ENCODE results near the gene SERTAD3. TPM values are rescaled to one million over a fixed set of nuclear protein-coding genes. Genes with fewer than 3 reads are reported as not detected.

The SERTAD3 gene
- total and polyA plus RNA-seq, 2 experiments from 2014 or later, result 44.4 to 73.8 TPM

DNA sequence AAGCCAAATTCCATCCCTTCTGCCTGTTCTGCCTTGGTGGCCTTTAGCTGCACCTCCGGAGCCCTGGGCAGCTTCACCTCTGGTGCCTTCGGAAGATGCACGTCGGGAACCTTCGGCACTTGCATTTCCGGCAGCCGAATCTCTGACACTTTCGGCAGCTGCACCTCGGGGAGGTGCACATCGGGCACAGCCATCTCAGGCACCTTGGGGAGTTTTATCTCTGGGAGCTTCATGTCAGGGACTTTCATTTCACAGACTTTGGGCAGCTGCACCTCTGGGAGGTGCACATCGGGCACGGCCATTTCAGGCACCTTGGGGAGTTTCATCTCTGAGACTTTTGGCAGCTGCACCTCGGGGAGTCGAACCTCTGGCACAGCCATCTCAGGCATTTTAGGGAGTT, 48.2 kb downstream of the SERTAD3 start:
- no peak overlapping the region for H3K4me3 ChIP-seq
- H3K9me3 ChIP-seq (ENCODE audit: low read depth), result no peaks in the 10 kb centered on the region
- H3K4me1 ChIP-seq (ENCODE audit: low read depth), result no peaks in the 10 kb centered on the region
- TF ChIP-seq, protein P1, sequence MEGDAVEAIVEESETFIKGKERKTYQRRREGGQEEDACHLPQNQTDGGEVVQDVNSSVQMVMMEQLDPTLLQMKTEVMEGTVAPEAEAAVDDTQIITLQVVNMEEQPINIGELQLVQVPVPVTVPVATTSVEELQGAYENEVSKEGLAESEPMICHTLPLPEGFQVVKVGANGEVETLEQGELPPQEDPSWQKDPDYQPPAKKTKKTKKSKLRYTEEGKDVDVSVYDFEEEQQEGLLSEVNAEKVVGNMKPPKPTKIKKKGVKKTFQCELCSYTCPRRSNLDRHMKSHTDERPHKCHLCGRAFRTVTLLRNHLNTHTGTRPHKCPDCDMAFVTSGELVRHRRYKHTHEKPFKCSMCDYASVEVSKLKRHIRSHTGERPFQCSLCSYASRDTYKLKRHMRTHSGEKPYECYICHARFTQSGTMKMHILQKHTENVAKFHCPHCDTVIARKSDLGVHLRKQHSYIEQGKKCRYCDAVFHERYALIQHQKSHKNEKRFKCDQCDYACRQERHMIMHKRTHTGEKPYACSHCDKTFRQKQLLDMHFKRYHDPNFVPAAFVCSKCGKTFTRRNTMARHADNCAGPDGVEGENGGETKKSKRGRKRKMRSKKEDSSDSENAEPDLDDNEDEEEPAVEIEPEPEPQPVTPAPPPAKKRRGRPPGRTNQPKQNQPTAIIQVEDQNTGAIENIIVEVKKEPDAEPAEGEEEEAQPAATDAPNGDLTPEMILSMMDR (IDR thresholded peaks at IDR 0.05; ENCODE audit: low read depth, low read length), result no peak
- no peak overlapping the region for H3K27ac ChIP-seq
- no peak for DNase-seq (ENCODE audit: low read depth in 1 of 2, low spot score in 1 of 2)
- H3K27me3 ChIP-seq, result no peaks in the 10 kb centered on the region
- no peaks in the 10 kb centered on the region for H3K36me3 ChIP-seq

DNA sequence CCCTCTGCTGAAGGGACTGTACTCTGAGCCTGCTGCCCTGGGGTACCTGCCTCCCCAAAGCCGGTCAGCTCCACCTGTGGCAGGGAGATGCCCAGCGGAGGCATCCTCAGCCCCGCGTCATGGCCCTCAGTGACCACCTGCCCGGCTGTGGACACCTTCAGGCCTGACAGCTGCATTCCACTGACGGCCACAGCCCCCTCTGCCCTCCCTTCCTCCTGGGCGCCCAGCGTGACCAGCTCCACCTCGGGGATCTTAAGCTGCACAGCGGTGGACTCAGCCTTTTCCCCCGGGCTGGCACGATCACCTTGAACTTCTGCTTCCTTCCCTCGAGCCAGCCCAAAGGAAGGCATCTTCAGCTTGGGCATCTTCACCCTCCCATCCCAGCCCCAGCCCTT, 49.3 kb downstream of the SERTAD3 start:
- DNase-seq (ENCODE audit: low read depth in 1 of 2, low spot score in 1 of 2), result no peak
- no peaks in the 10 kb centered on the region for H3K9me3 ChIP-seq (ENCODE audit: low read depth)
- H3K4me1 ChIP-seq (ENCODE audit: low read depth), result no peaks in the 10 kb centered on the region
- H3K36me3 ChIP-seq, result no peaks in the 10 kb centered on the region
- H3K27me3 ChIP-seq, result no peaks in the 10 kb centered on the region
- H3K4me3 ChIP-seq, result no peak overlapping the region
- no peak overlapping the region for H3K27ac ChIP-seq
- TF ChIP-seq, protein P1 (IDR thresholded peaks at IDR 0.05; ENCODE audit: low read depth, low read length), result no peak

DNA sequence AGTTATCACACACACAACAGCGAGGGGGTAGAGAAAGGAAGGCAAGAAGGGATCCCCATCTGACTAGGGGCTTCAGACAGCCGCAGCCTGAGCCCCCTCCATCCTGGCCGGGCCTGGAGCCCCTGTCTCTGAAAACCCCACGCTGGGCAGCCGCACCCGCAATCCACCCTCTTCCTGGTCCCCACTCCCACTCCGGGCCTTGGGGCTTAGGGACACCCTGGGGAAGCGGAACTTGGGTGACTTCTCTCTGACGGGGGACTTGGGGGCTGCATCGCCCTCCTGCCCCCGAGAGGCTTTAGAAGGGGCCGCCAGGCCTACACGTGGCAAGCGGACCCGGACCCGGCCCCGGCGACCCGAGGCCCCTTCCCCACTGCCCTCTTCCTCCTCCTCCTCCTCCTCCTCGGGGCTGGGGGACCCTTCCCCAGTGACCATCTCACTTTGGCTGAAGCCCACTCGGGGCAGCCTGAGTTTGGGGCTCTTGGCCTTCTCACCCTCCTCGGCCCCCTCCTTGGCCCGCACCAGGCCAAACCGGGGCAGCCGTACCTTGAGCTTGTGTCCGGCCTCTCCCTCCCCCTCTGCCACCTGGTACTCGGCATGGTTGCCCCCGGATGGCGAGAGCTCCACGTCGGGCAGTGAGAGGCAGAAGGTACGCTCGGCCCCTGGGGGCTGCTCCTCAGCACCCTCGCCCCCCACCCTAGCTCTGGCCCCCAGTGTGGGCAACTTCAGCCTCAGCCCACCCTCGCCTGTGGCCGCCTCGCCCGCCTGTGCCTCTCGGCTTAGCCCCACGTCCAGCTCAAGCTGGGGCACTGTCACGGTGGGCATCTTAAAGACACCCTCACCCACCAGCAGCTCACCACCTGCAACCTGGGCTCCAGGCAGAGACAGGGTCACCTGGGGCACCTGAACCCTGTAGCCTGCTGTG, 50.0 kb downstream of the SERTAD3 start:
- no peaks in the 10 kb centered on the region for H3K27me3 ChIP-seq
- no peak for DNase-seq (ENCODE audit: low read depth in 1 of 2, low spot score in 1 of 2)
- TF ChIP-seq, protein P1 (IDR thresholded peaks at IDR 0.05; ENCODE audit: low read depth, low read length), result no peak

DNA sequence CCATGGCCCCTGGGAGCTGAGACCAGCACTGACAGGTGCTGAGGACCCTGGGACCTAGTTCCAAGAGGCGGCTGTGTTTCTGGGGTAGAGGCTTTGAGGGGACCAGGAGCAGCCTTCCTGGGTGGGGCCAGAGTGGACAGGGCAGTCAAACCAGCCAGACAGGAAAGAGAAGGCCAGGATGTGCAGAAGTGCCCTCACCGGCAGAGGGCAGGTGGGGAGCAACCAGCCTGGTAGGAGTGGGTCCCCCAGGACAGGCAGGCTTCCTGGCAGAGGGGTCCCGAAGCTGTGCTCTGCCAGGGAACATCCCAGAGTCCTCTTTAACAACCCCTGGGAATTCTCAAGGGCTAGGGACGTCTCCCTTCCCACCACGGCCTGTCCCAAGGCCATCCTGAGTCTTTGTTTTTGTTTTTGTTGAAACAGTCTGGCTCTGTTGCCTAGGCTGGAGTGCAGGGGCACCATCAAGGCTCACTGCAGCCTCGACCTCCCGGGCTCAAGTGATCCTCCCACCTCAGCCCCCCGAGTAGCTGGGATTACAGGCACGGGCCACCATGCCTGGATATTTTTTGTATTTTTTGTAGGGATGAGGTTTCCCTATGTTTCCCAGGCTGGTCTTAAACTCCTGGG, 51.1 kb downstream of the SERTAD3 start:
- TF ChIP-seq, protein P1 (IDR thresholded peaks at IDR 0.05; ENCODE audit: low read depth, low read length), result peak; percentile 31
- Histone ChIP-seq H3K4me3 (no peak overlapping the region), H3K4me1 (ENCODE audit: low read depth) (no peaks in the 10 kb centered on the region), H3K27me3 (no peaks in the 10 kb centered on the region), H3K27ac (no peak overlapping the region), H3K9me3 (ENCODE audit: low read depth) (no peaks in the 10 kb centered on the region), H3K36me3 (no peaks in the 10 kb centered on the region)
- DNase-seq (ENCODE audit: low read depth in 1 of 2, low spot score in 1 of 2), result no peak

More for the DNA sequence above, 50.0 kb downstream of the SERTAD3 start:
- no peaks in the 10 kb centered on the region for H3K9me3 ChIP-seq (ENCODE audit: low read depth)
- H3K36me3 ChIP-seq, result no peaks in the 10 kb centered on the region
- no peak overlapping the region for H3K27ac ChIP-seq
- no peaks in the 10 kb centered on the region for H3K4me1 ChIP-seq (ENCODE audit: low read depth)
- no peak overlapping the region for H3K4me3 ChIP-seq

DNA sequence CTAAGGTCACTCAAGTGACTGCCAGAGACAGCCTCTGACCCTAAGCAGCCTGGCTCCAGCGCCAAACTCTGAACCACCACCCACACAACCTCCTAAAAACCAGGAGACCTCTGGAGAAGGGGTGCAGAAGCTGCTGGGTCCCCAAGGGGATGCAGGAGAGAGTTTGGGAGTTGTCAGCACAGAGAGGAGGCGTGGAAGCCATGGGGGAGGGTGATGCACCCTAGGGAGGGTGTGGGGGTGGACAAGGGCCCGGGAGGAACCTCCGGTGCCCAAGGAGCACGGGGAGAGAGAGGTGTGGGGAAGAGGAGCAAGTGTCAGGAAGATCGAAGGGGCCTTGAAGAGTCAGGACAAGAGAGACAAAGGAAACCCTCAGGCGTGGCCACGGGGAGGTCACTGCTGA, 52.0 kb downstream of the SERTAD3 start:
- TF ChIP-seq, protein P1 (IDR thresholded peaks at IDR 0.05; ENCODE audit: low read depth, low read length), result no peak
- Histone ChIP-seq H3K36me3 (no peaks in the 10 kb centered on the region), H3K27ac (no peak overlapping the region), H3K27me3 (no peaks in the 10 kb centered on the region), H3K4me1 (ENCODE audit: low read depth) (no peaks in the 10 kb centered on the region), H3K9me3 (ENCODE audit: low read depth) (no peaks in the 10 kb centered on the region), H3K4me3 (no peak overlapping the region)
- DNase-seq (ENCODE audit: low read depth in 1 of 2, low spot score in 1 of 2), result no peak

Other genes with a start within 250 kb of the SERTAD3 start
- gene TTC9B, start 226.0 kb downstream of the SERTAD3 start, total RNA-seq, result not detected in 2 replicates
- gene TTC9B, start 226.0 kb downstream of the SERTAD3 start, polyA plus RNA-seq, result 0.13 and 0.20 TPM in 2 replicates
- 0.21 TPM in 1 of 2 replicates, not detected in the other for gene CCNP, start 217.6 kb downstream of the SERTAD3 start, total RNA-seq
- gene CCNP, start 217.6 kb downstream of the SERTAD3 start, polyA plus RNA-seq, result 0.31 TPM in 1 of 2 replicates, not detected in the other
- 119 and 193 TPM in 2 replicates for gene AKT2, start 159.0 kb downstream of the SERTAD3 start, total RNA-seq
- gene AKT2, start 159.0 kb downstream of the SERTAD3 start, polyA plus RNA-seq, result 60.1 and 80.1 TPM in 2 replicates
- 16.4 and 35.7 TPM in 2 replicates for gene C19orf47, start 95.9 kb downstream of the SERTAD3 start, total RNA-seq
- gene C19orf47, start 95.9 kb downstream of the SERTAD3 start, polyA plus RNA-seq, result 20.3 and 21.2 TPM in 2 replicates
- 833 and 875 TPM in 2 replicates for gene PLD3, start 95.6 kb downstream of the SERTAD3 start, total RNA-seq
- 827 and 866 TPM in 2 replicates for gene PLD3, start 95.6 kb downstream of the SERTAD3 start, polyA plus RNA-seq
- 0.12 and 0.18 TPM in 2 replicates for gene HIPK4, start 54.2 kb downstream of the SERTAD3 start, total RNA-seq
- gene HIPK4, start 54.2 kb downstream of the SERTAD3 start, polyA plus RNA-seq, result 0.14 and 1.7 TPM in 2 replicates
- 4.3 and 9.1 TPM in 2 replicates for gene PRX, start 31.0 kb downstream of the SERTAD3 start, total RNA-seq
- 2.3 and 4.1 TPM in 2 replicates for gene PRX, start 31.0 kb downstream of the SERTAD3 start, polyA plus RNA-seq
- 14.4 and 18.8 TPM in 2 replicates for gene SERTAD1, start 18.3 kb downstream of the SERTAD3 start, total RNA-seq
- gene SERTAD1, start 18.3 kb downstream of the SERTAD3 start, polyA plus RNA-seq, result 18.2 and 19.5 TPM in 2 replicates
- 56.7 and 93.8 TPM in 2 replicates for gene BLVRB, start 21.4 kb upstream of the SERTAD3 start, total RNA-seq
- gene BLVRB, start 21.4 kb upstream of the SERTAD3 start, polyA plus RNA-seq, result 61.5 and 77.0 TPM in 2 replicates
- gene SPTBN4, start 22.7 kb upstream of the SERTAD3 start, total RNA-seq, result 2.3 and 5.5 TPM in 2 replicates
- gene SPTBN4, start 22.7 kb upstream of the SERTAD3 start, polyA plus RNA-seq, result 0.32 and 4.6 TPM in 2 replicates
- 53.3 and 63.6 TPM in 2 replicates for gene SHKBP1, start 132.5 kb upstream of the SERTAD3 start, total RNA-seq
- gene SHKBP1, start 132.5 kb upstream of the SERTAD3 start, polyA plus RNA-seq, result 70.1 and 83.4 TPM in 2 replicates
- gene LTBP4, start 157.0 kb upstream of the SERTAD3 start, total RNA-seq, result 85.3 and 203 TPM in 2 replicates
- 158 and 255 TPM in 2 replicates for gene LTBP4, start 157.0 kb upstream of the SERTAD3 start, polyA plus RNA-seq
- gene NUMBL, start 246.3 kb upstream of the SERTAD3 start, total RNA-seq, result 17.1 and 21.7 TPM in 2 replicates
- 12.6 and 13.8 TPM in 2 replicates for gene NUMBL, start 246.3 kb upstream of the SERTAD3 start, polyA plus RNA-seq

Data from cardiac muscle cell (in vitro differentiated cells and primary cell).